ENCODE measurements around the gene NFIA.

Gene NFIA

GRCh38 chr1:61077676-61078541 lies 4.5 kb upstream of the NFIA start:
- TF ChIP-seq CTCF (IDR thresholded peaks at IDR 0.05) = no peak
- H3K27ac ChIP-seq = peak overlapping the region; percentile 70 to 83
- peak; percentile 85 for DNase-seq (ENCODE audit: low spot score)
- peak overlapping the region; percentile 74 for H3K4me3 ChIP-seq

- no peak for DNase-seq (ENCODE audit: low spot score)
- peak overlapping the region; percentile 52 to 83 for H3K27ac ChIP-seq
- peak overlapping the region; percentile 74 for H3K4me3 ChIP-seq
- TF ChIP-seq CTCF (IDR thresholded peaks at IDR 0.05) = no peak
Observed at GRCh38 chr1:61078618-61079295, 3.6 kb upstream of the NFIA start.

GRCh38 chr1:61079296-61079897 lies 3.0 kb upstream of the NFIA start:
- no peak for TF ChIP-seq CTCF (IDR thresholded peaks at IDR 0.05)
- peak overlapping the region; percentile 93 for H3K4me3 ChIP-seq

GRCh38 chr1:61079898-61080336 lies 2.4 kb upstream of the NFIA start:
- peak; percentile 91 for DNase-seq (ENCODE audit: low spot score)
- no peak for TF ChIP-seq CTCF (IDR thresholded peaks at IDR 0.05)
- peak overlapping the region; percentile 97 to 98 for H3K27ac ChIP-seq
- H3K4me3 ChIP-seq = peak overlapping the region; percentile 93

More at GRCh38 chr1:61079296-61079897, 3.0 kb upstream of the NFIA start:
- no peak for DNase-seq (ENCODE audit: low spot score)
- H3K27ac ChIP-seq = peak overlapping the region; percentile 97 to 98

GRCh38 chr1:61080413-61081143 lies 1.8 kb upstream of the NFIA start:
- peak overlapping the region; percentile 93 for H3K4me3 ChIP-seq
- H3K27ac ChIP-seq = peak overlapping the region; percentile 97 to 98
- DNase-seq (ENCODE audit: low spot score) = no peak
- no peak for TF ChIP-seq CTCF (IDR thresholded peaks at IDR 0.05)

- no peak for DNase-seq (ENCODE audit: low spot score)
Observed at GRCh38 chr1:61081144-61081685, 1.1 kb upstream of the NFIA start.

More at GRCh38 chr1:61081144-61081685, 1.1 kb upstream of the NFIA start:
- TF ChIP-seq CTCF (IDR thresholded peaks at IDR 0.05) = no peak
- Histone ChIP-seq H3K27ac (peak overlapping the region; percentile 97 to 98), H3K4me3 (peak overlapping the region; percentile 93)

All from coronary artery (tissue), 2 donors.